A549 (cell line): ENCODE results near the gene TMEM141.

Source experiments
- BHLHE40 ChIP-seq: IDR thresholded peaks from 2 replicates; pipeline ENCODE4 v1.6.1; 2012; ENCODE audit warnings: low read depth, low read length, inconsistent platforms
- CBX2 ChIP-seq: fragments of 200-600 bp; sonication (generic); IDR thresholded peaks from 2 replicates; pipeline ENCODE4 v1.6.1; 2016; ENCODE audit warnings: low read depth, mild to moderate bottlenecking, borderline replicate concordance
- CBX8 ChIP-seq: fragments of 200-600 bp; sonication (generic); IDR thresholded peaks from 2 replicates; pipeline ENCODE4 v1.6.1; 2016
- EP300 ChIP-seq, 2 experiments: fragments of >200 bp; sonication (Bioruptor Twin); formaldehyde crosslinking; IDR thresholded peaks; 2 replicates in 1 of 2; 3 replicates in 1 of 2; pipeline ENCODE4 v1.6.1; 2016 to 2017
- MYC ChIP-seq: IDR thresholded peaks from 2 replicates; pipeline ENCODE4 v1.6.1; 2012; ENCODE audit warnings: mild to moderate bottlenecking, inconsistent platforms, low read length, improper control_type of control experiment, borderline replicate concordance
- RAD21 ChIP-seq, 2 experiments: fragments of >200 bp in 1 of 2; sonication (Bioruptor Twin) in 1 of 2; formaldehyde crosslinking in 1 of 2; IDR thresholded peaks in 1 of 2; conservative IDR thresholded peaks in 1 of 2; 2 replicates in 1 of 2; 3 replicates in 1 of 2; pipeline ENCODE4 v1.6.1; 2012 to 2018; ENCODE audit warnings: inconsistent platforms in 1 of 2
- RCOR1 ChIP-seq: fragments of 150-350 bp; IDR thresholded peaks from 2 replicates; pipeline ENCODE4 v1.6.1; 2014; ENCODE audit warnings: antibody characterized with exemption, low read length, low read depth
- TF ChIP-seq, protein P1 (sequence below): fragments of 200-600 bp; sonication (generic); IDR thresholded peaks from 2 replicates; pipeline ENCODE4 v1.6.1; 2016; ENCODE audit warnings: antibody characterized with exemption, mild to moderate bottlenecking, moderate library complexity
- TF ChIP-seq, protein P2 (sequence below): IDR thresholded peaks from 2 replicates; pipeline ENCODE4 v1.6.1; 2012
- TF ChIP-seq, protein P3 (sequence below): fragments of >200 bp; sonication (Bioruptor Twin); formaldehyde crosslinking; IDR thresholded peaks from 3 replicates; pipeline ENCODE4 v1.5.1; 2016

DNA sequence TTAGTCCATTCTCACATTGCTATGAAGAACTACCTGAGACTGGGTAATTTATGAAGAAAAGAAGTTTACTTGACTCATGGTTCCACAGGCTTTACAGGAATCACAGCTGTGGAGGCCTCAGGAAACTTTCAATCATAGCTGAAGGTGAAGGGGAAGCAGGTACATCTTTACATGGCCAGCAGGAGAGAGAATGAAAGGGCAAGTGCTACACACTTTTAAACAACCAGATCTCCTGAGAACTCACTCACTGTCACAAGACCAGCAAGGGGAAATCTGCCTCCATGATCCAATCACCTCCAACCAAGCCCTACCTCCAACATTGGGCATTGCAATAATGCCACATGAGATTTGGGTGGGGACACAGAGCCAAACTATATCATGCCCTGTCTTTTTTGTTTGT is 39.3 kb upstream of the TMEM141 start:
- TF ChIP-seq, protein P1, sequence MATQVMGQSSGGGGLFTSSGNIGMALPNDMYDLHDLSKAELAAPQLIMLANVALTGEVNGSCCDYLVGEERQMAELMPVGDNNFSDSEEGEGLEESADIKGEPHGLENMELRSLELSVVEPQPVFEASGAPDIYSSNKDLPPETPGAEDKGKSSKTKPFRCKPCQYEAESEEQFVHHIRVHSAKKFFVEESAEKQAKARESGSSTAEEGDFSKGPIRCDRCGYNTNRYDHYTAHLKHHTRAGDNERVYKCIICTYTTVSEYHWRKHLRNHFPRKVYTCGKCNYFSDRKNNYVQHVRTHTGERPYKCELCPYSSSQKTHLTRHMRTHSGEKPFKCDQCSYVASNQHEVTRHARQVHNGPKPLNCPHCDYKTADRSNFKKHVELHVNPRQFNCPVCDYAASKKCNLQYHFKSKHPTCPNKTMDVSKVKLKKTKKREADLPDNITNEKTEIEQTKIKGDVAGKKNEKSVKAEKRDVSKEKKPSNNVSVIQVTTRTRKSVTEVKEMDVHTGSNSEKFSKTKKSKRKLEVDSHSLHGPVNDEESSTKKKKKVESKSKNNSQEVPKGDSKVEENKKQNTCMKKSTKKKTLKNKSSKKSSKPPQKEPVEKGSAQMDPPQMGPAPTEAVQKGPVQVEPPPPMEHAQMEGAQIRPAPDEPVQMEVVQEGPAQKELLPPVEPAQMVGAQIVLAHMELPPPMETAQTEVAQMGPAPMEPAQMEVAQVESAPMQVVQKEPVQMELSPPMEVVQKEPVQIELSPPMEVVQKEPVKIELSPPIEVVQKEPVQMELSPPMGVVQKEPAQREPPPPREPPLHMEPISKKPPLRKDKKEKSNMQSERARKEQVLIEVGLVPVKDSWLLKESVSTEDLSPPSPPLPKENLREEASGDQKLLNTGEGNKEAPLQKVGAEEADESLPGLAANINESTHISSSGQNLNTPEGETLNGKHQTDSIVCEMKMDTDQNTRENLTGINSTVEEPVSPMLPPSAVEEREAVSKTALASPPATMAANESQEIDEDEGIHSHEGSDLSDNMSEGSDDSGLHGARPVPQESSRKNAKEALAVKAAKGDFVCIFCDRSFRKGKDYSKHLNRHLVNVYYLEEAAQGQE: no peak
- TF ChIP-seq RAD21 (conservative IDR thresholded peaks at IDR 0.05 in 1 of 2, IDR thresholded peaks at IDR 0.05 in 1 of 2) (no peak), RCOR1 (no peak), MYC (no peak), EP300 (IDR thresholded peaks at IDR 0.05) (no peak), CBX2 (no peak), BHLHE40 (no peak), CBX8 (no peak)
- TF ChIP-seq, protein P2, sequence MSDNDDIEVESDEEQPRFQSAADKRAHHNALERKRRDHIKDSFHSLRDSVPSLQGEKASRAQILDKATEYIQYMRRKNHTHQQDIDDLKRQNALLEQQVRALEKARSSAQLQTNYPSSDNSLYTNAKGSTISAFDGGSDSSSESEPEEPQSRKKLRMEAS: no peak
- TF ChIP-seq, protein P3, sequence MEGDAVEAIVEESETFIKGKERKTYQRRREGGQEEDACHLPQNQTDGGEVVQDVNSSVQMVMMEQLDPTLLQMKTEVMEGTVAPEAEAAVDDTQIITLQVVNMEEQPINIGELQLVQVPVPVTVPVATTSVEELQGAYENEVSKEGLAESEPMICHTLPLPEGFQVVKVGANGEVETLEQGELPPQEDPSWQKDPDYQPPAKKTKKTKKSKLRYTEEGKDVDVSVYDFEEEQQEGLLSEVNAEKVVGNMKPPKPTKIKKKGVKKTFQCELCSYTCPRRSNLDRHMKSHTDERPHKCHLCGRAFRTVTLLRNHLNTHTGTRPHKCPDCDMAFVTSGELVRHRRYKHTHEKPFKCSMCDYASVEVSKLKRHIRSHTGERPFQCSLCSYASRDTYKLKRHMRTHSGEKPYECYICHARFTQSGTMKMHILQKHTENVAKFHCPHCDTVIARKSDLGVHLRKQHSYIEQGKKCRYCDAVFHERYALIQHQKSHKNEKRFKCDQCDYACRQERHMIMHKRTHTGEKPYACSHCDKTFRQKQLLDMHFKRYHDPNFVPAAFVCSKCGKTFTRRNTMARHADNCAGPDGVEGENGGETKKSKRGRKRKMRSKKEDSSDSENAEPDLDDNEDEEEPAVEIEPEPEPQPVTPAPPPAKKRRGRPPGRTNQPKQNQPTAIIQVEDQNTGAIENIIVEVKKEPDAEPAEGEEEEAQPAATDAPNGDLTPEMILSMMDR: no peak
